ENCODE data around the gene TMEM235.
"Not testable (repeated sequence)": the region's sequence is repeated elsewhere in the genome, so short reads cannot be mapped to it uniquely, and the experiment has no call there.

TMEM235 gene

GRCh38 chr17:78228176-78228575 is 3.3 kb upstream of the TMEM235 start:
- Mint-ChIP-seq H3K36me3 (no peaks in the 10 kb centered on the region), H3K27ac (no peak overlapping the region), H3K9me3 (no peaks in the 10 kb centered on the region), H3K27me3 (peaks cover 68% of the 10 kb centered on the region), H3K4me1 (peaks cover 41% of the 10 kb centered on the region), H3K4me3 (no peak overlapping the region)
- no peak for ATAC-seq

GRCh38 chr17:78230252-78230962 is 1.0 kb upstream of the TMEM235 start:
- H3K4me3 Mint-ChIP-seq, result no peak overlapping the region
- H3K36me3 Mint-ChIP-seq, result no peaks in the 10 kb centered on the region
- peaks cover 41% of the 10 kb centered on the region for H3K4me1 Mint-ChIP-seq
- ATAC-seq, result no peak
- no peaks in the 10 kb centered on the region for H3K9me3 Mint-ChIP-seq
- peaks cover 85% of the 10 kb centered on the region for H3K27me3 Mint-ChIP-seq
- no peak overlapping the region for H3K27ac Mint-ChIP-seq

- Mint-ChIP-seq H3K9me3 (no peaks in the 10 kb centered on the region), H3K27me3 (peaks cover 76% of the 10 kb centered on the region), H3K36me3 (no peaks in the 10 kb centered on the region), H3K27ac (peak overlapping the region; percentile 22), H3K4me3 (no peak overlapping the region), H3K4me1 (peaks cover 33% of the 10 kb centered on the region)
- peak; percentile 48 for ATAC-seq
Observed at GRCh38 chr17:78231991-78232858, 794 bp downstream of the TMEM235 start.

GRCh38 chr17:78232859-78233173 is 1.4 kb downstream of the TMEM235 start:
- no peak for ATAC-seq
- Mint-ChIP-seq H3K27me3 (peaks cover 70% of the 10 kb centered on the region), H3K36me3 (no peaks in the 10 kb centered on the region), H3K9me3 (no peaks in the 10 kb centered on the region), H3K4me1 (peaks cover 28% of the 10 kb centered on the region), H3K27ac (no peak overlapping the region), H3K4me3 (no peak overlapping the region)

DNA sequence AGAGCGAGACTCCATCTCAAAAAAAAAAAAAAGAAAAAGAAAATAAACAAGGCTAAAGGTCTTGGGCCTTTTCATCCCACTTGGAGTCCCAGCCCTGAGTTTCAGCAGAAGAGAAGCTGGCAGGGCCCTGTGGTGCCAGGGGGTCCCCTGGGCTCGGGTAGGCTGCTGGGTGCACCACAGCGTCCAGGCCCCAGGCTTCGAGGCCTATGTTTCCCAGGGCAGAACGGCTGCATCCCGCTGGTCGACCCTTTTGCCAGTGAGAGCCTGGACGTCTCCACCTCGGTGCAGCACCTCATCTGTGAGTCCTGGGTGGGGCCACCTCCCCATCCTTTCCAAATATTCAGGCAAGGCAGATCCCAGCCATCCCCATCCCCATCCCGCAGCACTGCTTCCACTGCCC is 2.2 kb downstream of the TMEM235 start:
- ATAC-seq, result no peak
- Mint-ChIP-seq H3K9me3 (no peaks in the 10 kb centered on the region), H3K36me3 (no peaks in the 10 kb centered on the region), H3K4me3 (no peak overlapping the region), H3K27me3 (peaks cover 62% of the 10 kb centered on the region), H3K27ac (no peak overlapping the region), H3K4me1 (peaks cover 27% of the 10 kb centered on the region)

DNA sequence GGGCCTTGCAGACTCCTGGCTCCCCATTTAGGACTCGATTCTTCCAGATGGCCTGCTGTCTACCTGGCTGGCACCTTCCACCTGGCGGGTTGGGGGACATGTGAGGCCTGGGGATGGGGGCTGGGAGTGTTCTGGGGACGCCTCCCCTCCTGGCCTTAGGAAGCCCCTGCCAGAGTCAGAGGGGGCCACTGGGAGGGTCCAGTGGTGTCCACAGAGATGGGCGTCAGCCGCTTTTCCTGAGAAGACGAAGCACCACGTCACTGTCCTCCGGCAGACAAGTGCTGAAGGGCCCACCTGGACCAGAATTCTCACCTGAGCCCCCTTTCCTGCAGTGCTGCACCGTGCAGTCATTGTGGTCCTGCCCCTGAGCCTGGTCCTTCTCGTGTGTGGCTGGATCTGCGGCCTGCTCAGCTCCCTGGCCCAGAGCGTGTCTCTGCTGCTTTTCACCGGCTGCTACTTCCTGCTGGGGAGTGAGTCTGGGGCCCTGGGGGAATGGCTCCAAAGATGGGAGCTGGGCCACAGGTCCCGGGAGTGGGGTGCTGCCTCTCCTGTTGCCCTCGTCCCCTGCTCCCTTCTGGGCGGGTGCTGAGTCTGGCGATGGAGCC is 2.9 kb downstream of the TMEM235 start:
- H3K9me3 Mint-ChIP-seq, result no peaks in the 10 kb centered on the region
- H3K27ac Mint-ChIP-seq, result no peak overlapping the region
- peaks cover 30% of the 10 kb centered on the region for H3K4me1 Mint-ChIP-seq
- peaks cover 55% of the 10 kb centered on the region for H3K27me3 Mint-ChIP-seq
- H3K4me3 Mint-ChIP-seq, result no peak overlapping the region
- H3K36me3 Mint-ChIP-seq, result no peaks in the 10 kb centered on the region
- ATAC-seq, result no peak

GRCh38 chr17:78235022-78235421 is 3.6 kb downstream of the TMEM235 start:
- peaks cover 48% of the 10 kb centered on the region for H3K27me3 Mint-ChIP-seq
- ATAC-seq, H3K4me3 Mint-ChIP-seq, H3K36me3 Mint-ChIP-seq, H3K27ac Mint-ChIP-seq, H3K9me3 Mint-ChIP-seq: not testable (repeated sequence)
- H3K4me1 Mint-ChIP-seq, result peaks cover 37% of the 10 kb centered on the region

GRCh38 chr17:78235885-78236284 is 4.5 kb downstream of the TMEM235 start:
- Mint-ChIP-seq H3K4me3 (no peak overlapping the region), H3K9me3 (no peaks in the 10 kb centered on the region), H3K36me3 (no peaks in the 10 kb centered on the region), H3K27me3 (peaks cover 39% of the 10 kb centered on the region), H3K27ac (no peak overlapping the region), H3K4me1 (peaks cover 34% of the 10 kb centered on the region)
- ATAC-seq, result no peak

GRCh38 chr17:78236362-78237127 is 5.1 kb downstream of the TMEM235 start:
- ATAC-seq, result no peak
- H3K27me3 Mint-ChIP-seq, result peaks cover 33% of the 10 kb centered on the region
- H3K27ac Mint-ChIP-seq, result no peak overlapping the region
- no peak overlapping the region for H3K4me3 Mint-ChIP-seq
- no peaks in the 10 kb centered on the region for H3K36me3 Mint-ChIP-seq
- H3K4me1 Mint-ChIP-seq, result peaks cover 30% of the 10 kb centered on the region
- no peaks in the 10 kb centered on the region for H3K9me3 Mint-ChIP-seq

DNA sequence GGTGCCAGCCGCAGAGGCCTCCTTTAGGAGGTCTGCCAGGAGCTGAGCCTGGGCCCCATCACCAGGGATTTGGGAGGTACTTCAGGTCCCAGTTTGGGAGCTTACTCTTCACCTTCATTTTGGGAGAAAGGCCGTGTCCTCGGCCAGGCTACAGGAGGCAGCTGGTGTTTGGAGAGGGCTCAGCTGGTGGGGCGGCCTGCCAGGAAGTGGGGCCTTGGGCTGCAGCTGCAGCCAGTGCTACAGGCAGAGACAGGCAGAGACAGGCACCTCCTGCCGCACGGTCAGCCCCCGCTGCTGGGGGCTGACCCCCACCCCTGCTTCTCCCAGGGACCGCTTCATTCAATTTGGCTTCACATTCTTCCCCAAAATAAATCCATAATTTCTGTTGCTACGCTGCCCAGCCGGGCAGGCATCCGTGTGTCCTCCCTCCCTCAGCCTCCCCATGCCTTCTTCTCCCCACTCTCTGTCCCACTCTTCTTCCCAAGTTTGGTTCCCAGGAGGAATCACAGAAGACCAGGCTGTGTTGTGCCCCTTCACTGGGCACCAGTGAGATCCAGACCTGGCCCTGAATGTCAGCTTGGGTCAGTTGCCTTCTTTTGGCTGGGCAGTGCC is 6.1 kb downstream of the TMEM235 start:
- no peak for ATAC-seq
- no peak overlapping the region for H3K4me3 Mint-ChIP-seq
- no peak overlapping the region for H3K27ac Mint-ChIP-seq
- H3K4me1 Mint-ChIP-seq, result peaks cover 31% of the 10 kb centered on the region
- H3K27me3 Mint-ChIP-seq, result peaks cover 23% of the 10 kb centered on the region
- H3K36me3 Mint-ChIP-seq, result no peaks in the 10 kb centered on the region
- H3K9me3 Mint-ChIP-seq, result no peaks in the 10 kb centered on the region

- Mint-ChIP-seq H3K36me3 (no peaks in the 10 kb centered on the region), H3K27ac (peak overlapping the region; percentile 31), H3K9me3 (no peaks in the 10 kb centered on the region), H3K27me3 (peaks cover 11% of the 10 kb centered on the region), H3K4me1 (peaks cover 33% of the 10 kb centered on the region), H3K4me3 (no peak overlapping the region)
- ATAC-seq, result no peak
Observed at GRCh38 chr17:78238823-78239488, 7.5 kb downstream of the TMEM235 start.

- Mint-ChIP-seq H3K27ac (peak overlapping the region; percentile 31), H3K36me3 (no peaks in the 10 kb centered on the region), H3K27me3 (peaks cover 6% of the 10 kb centered on the region), H3K9me3 (no peaks in the 10 kb centered on the region), H3K4me3 (no peak overlapping the region), H3K4me1 (peaks cover 33% of the 10 kb centered on the region)
- peak; percentile 64 for ATAC-seq
Observed at GRCh38 chr17:78239489-78239931, 8.1 kb downstream of the TMEM235 start.

DNA sequence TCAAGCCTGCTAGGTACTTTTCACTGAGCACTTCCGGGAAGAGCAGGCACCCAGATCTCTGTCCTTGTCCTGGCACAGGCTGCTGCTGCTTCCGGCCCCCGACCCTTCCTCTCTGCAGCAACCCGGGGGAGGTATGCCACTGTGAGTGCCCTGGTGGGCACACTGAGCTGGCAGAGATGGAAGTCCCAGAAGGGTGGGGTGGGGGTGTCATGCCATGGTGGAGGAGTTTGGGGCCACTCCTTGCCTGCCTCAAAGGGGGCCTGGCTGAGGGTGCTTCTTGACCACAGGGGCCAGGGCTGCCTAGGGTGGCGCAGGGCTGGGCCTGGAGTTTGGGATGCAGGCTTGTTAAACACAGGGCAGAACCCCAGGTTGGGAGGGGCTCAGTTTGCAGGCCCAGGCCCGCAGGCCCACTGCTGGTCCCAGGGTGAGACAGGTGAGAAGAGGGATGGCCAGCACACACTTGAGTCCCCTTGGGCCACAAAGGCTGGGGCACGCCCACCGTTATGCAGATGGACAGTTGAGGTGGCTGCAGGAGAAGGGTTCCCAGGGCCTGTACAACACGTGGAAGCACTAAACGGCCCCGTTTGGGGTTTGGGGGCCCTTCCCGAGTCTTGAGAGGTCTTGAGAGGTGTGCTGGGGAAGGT is 8.7 kb downstream of the TMEM235 start:
- Mint-ChIP-seq H3K4me1 (peaks cover 33% of the 10 kb centered on the region), H3K27me3 (no peaks in the 10 kb centered on the region), H3K4me3 (no peak overlapping the region), H3K36me3 (no peaks in the 10 kb centered on the region), H3K27ac (peak overlapping the region; percentile 31), H3K9me3 (no peaks in the 10 kb centered on the region)
- ATAC-seq, result no peak

DNA sequence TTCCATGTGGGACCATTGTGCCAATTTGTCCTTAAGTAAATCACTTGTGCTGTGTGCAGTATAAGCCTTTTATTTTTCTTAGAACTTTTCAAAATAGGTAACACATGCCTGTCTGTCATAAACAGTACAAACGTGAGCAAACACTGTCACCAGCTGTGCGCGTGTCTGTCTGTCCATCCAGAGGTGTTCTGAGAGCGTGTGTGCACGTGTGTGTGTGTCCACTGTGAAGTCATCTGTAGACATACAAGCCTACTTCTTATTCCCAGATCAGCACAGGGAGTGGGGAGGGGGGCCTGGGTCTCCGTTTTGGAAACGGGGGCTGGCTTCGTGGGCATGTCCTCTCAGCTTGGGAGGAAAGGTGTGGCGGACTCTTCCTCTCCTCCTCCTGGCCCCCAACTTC is 9.4 kb downstream of the TMEM235 start:
- Mint-ChIP-seq H3K4me3 (no peak overlapping the region), H3K4me1 (peaks cover 33% of the 10 kb centered on the region), H3K36me3 (no peaks in the 10 kb centered on the region), H3K27ac (no peak overlapping the region), H3K9me3 (peaks cover 3% of the 10 kb centered on the region), H3K27me3 (no peaks in the 10 kb centered on the region)
- no peak for ATAC-seq

Data from stimulated activated memory B cell treated with anti-CD40 and anti-IgM and Interleukin-4, amounts not matched to agents 10 μg/mL and 1 μg/mL and 100 μg/mL, for 72 hours (primary cell).